ENCODE measurements around the gene CLDN16.

Gene CLDN16

DNA sequence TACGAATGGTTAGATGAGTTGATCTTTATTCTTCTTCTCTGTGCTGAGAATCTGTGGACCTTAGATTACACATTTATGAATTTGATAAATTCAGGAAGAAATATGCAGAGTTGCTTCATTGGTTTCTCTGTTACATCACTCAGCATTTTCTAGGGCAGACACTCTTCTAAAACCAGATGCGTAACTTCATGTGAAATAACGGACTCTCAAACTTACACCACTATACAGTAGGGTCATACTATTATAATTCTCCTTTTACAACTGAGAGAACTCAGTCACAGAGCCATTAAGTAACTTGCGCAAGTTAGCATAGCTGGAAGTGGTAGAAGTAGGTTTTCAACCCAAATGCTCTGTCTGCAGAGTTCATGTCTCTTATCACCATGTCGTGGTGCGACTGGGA is 56.0 kb downstream of the CLDN16 start:
- no peak for DNase-seq

DNA sequence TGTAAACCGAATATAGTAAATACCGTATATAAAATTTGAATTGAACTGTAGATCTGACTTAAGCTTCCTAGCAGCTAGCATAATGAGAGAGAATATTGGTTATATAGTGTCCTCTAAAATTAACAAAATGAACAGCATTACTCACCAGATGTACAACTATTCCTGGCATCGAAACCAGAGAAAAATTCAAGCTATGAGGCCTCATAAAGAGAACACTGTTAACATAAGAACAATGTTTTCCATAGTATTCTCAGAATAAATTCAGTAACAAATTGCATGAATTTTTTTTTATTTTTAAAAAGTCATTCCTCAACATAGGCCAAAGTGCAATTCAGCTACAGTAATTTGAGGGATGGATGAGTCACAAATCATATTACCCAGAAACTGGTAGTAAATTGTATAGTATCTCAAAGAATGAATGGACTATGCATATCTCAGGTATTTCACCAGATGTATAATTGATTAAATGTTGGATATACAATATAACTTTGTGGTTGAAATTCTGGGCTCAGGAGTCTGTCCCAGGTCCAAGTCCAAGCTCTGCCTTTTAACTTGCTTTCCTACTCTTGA is 56.7 kb downstream of the CLDN16 start:
- DNase-seq, result no peak

DNA sequence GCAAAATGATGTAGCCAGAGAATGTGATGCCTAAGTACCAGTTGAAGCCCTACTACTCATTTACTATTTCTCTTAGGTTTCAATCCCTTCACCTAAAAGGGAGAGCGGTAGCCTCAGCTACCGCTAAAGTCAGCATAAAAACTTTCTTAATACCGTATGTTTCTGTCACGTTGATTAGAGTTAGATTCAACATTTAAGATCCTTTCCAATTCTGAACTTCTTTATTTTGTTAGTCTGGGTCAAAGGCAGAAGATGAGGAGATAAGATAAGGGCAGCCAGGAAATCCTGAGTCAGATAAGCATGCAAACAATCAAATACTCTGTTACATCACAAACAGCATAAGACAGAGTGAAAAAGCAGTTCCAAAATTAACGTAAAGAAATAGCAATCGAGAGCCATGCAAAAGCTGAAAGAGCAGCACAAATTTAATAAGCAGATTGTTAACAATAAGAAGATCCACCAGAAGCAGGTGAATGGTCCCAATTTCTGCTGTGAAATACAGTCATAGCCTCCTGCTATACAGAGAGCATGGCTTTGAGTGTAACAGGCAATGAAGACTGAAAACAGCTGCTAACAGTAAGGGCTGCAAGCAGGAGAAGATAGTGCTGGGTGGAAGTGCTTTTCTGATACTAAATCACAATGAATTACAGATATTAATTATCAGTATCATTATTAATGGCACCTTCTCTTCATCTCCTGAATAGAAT is 58.8 kb downstream of the CLDN16 start:
- no peak for DNase-seq

DNA sequence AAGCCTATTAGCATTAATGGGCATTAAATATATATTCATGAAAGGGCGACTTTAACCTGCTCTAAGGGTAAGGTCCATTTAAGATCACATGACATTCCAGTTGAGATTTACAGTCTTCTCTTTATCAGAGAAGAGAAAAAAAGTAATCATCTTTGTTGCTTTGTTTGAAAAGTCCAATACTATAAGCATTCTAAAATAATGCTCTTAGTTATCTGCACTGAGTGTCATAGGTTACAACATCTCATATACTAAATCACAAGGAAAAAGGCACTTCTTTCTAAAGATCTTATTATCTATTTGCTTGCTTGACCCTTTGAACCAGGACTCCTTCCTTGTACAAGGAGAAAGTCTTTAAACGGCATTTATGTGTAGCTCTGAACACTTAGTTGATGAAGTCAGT is 60.3 kb downstream of the CLDN16 start:
- no peak for DNase-seq

DNA sequence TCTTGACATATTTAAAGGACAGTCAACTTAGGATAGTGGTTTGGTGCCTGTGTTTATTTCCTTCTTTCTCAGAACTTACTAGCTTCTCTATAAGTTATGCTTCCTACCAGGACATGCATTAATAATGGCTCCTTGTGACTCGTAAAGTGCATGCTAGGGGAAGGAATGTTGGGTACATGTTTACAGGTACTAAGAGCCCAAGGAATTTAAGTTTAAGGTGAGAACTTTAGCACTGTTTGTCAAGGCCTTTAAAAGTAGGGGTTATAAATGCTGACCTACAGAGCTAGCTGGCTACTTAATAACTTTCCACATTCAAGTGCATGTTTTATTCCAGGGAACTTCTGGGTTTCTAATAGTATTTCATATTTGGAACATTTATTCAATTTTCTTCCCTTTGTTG is 61.8 kb downstream of the CLDN16 start, which contains the start of gene TMEM207:
Gene TMEM207, minus strand, starts transcription at position 101 of the 400 bp plus-strand sequence. Its CDS starts 92 bp downstream, at position 9.
- DNase-seq, result no peak

DNA sequence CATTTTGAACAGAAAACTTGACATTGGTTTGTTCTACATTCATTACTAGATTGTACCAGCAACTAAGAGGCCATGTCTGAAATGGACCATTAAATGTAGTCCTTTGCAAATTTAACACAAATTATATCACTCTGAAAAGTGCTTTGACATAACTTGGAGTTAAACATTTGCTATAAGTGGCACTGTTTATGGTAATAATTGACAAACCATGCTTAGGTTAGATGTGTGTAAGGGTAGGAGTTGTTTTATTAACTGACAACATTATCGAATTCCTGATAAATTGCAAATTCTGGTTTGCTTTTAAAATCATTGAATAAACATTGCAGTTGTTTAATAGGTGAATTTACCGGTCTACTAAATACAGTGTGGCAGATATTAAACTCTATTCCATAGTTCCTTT is 67.9 kb downstream of the CLDN16 start:
- DNase-seq, result no peak

DNA sequence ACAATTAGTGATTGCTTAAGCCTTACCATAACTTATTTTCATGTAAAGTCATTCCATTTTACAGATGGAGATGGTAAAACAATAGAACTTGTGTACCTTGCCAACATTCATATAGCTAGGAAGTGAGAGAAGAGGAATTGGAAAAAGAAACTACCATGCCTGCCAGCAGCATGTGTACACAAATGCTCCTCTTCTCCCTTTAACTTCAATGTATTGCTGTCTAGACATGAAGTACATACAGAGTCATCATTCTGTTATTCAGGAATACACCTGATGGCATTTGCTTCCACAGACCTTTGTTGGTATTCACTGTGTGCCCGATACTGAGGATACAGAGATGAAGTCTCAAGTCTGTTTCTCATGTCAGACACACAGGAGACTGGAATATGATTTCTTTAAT is 68.8 kb downstream of the CLDN16 start:
- no peak for DNase-seq

DNA sequence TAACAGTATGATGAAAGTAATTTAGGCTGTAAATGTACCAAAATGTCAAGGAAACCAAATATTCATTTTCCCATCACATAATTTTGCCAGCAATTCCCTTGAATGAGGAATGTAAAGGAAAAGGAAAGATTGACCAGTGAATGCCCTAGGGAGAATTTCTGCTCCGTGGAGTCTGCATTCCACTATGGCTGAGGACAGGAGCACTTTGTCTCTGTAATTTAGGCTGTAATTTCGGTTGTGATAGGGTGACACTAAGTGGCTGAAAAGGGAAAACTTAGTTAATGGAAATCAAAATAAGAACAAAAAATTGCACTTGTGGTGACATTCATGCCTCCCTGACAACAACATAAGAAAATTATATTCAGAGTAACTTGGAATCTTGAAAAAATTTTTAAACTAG is 70.1 kb downstream of the CLDN16 start:
- DNase-seq, result no peak
